Measurements from ENCODE around the gene ATP8A1.
"Not testable (repeated sequence)": the region's sequence is repeated elsewhere in the genome, so short reads cannot be mapped to it uniquely, and the experiment has no call there.

The ATP8A1 gene

DNA sequence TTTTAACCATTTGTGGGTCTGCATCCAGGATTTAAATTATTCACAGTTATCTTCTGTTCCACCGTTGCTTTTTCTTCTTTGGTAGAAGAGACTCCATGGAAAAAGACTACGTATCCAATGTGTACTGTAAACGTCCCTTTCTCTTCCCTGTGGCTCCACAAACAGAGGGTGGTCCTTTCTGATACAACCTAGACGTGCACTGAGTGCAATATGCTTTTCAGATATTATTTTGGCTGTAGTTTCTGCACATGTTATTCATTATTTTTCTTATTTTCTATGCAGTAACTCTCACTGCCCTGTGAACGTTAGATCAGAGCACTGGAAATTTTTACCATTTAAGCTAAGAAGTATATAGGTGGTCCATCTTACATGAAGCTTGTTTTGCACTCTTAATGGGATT, 186.9 kb downstream of the ATP8A1 start:
- DNase-seq (ENCODE audit: low read depth in 2 of 2), result no peak

DNA sequence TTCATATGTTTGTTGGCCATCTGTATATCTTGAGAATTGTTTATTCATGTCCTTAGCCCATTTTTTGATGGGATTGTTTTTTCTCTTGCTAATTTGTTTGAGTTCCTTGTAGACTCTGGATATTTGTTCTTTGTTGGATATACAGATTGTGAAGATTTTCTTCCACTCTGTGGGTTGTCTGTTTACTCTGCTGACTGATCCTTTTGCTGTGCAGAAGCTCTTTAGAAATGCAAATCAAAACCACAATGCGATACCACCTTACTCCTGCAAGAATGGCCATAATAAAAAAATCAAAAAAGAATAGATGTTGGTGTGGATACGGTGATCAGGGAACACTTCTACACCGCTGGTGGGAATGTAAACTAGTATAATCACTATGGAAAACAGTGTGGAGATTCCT, 189.1 kb downstream of the ATP8A1 start:
- not testable (repeated sequence) for DNase-seq (ENCODE audit: low read depth in 2 of 2)

DNA sequence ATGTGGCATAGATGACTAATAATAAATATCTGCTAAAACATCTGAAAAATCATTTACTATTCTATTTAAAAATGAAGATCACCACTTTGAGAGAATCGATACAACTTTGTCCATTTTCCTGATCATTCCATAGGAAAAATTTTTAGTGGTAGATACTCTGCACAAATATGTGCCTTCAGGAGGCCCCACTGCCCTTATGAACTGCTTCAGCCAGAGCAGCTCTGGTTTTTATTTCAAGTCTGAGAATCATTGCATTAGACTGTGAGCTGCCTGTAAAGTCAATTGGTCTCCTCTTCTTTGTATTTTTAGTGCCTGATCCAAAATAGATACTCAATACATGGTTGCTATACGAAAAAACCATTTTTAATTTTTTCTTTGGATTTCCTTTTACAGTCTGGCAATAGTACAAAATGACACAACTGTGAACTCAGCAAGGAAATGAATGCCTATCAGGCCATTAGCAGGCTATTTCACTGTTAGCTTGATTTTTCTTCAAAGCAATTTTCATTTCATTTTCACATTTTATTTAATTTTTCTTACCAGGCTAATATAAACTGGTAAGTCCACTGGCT, 190.5 kb downstream of the ATP8A1 start:
- DNase-seq (ENCODE audit: low read depth in 2 of 2), result no peak

- DNase-seq (ENCODE audit: low read depth in 2 of 2), result no peak
Observed at GRCh38 chr4:42464550-42465094, 192.3 kb downstream of the ATP8A1 start.

- DNase-seq (ENCODE audit: low read depth in 2 of 2), result not testable (repeated sequence)
Observed at GRCh38 chr4:42461216-42461615, 195.7 kb downstream of the ATP8A1 start.

- no peak for DNase-seq (ENCODE audit: low read depth in 2 of 2)
Observed at GRCh38 chr4:42460043-42460442, 196.9 kb downstream of the ATP8A1 start.

- no peak for DNase-seq (ENCODE audit: low read depth in 2 of 2)
Observed at GRCh38 chr4:42458657-42459056, 198.2 kb downstream of the ATP8A1 start.

GRCh38 chr4:42454755-42455420, 202.0 kb downstream of the ATP8A1 start:
- DNase-seq (ENCODE audit: low read depth in 2 of 2), result no peak

DNA sequence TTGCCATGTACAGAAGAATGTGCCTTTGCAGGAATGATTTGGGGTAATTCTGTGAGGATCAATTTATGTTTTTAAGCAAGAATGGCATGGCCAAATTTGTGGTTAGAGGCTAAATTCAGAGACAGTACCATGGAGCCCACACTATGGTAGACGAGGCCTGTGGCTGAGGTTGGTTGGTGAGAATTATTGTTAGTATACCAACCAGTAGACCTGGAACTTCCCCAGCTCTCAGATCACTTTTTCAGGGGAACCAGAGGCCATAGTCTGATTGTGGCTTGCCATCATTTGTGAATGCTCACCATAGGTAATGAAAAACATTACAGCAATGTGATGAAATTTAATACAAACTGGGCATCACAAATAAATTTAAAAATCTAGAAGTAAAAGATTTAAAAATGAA, 203.3 kb downstream of the ATP8A1 start:
- DNase-seq (ENCODE audit: low read depth in 2 of 2), result no peak

- no peak for DNase-seq (ENCODE audit: low read depth in 2 of 2)
Observed at GRCh38 chr4:42452823-42453222, 204.1 kb downstream of the ATP8A1 start.

DNA sequence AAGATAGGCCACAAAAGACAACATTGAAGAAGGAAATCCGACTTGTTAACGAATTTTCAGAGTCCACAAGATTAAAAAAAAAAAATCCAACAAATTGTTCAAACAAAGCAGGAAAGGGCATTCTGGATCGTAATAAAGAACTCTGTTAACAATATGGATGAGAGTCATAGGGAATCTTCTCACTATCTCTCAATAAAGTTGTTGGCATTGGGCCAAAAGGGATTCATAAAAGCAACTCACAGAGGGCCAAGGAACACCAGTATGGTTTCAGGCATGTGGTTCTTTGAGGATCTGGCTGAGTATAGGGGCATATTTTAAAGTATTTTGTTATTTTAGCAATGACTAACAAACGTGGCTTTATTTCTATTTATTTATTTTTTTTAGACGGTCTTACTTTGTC, 210.1 kb downstream of the ATP8A1 start:
- no peak for DNase-seq (ENCODE audit: low read depth in 2 of 2)

DNA sequence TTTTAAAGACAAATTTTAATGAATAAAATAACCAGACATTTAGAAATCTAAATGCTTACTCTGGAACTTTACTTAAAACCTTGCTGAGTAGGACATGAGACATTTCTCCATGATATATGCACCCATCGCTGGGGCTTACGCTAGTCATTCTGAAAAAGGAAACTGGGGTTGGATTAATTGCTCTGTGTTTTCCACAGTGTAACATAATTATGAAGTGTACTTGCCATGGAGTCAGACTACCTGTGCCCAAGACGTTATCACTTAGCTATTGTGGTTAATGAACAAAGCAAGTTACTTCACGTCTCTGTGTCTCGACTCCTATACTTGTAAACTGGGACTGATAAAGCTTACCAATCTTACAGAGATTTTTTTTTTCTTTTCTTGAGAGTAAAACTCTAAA, 211.9 kb downstream of the ATP8A1 start:
- no peak for DNase-seq (ENCODE audit: low read depth in 2 of 2)

GRCh38 chr4:42442601-42443000, 214.3 kb downstream of the ATP8A1 start:
- no peak for DNase-seq (ENCODE audit: low read depth in 2 of 2)

DNA sequence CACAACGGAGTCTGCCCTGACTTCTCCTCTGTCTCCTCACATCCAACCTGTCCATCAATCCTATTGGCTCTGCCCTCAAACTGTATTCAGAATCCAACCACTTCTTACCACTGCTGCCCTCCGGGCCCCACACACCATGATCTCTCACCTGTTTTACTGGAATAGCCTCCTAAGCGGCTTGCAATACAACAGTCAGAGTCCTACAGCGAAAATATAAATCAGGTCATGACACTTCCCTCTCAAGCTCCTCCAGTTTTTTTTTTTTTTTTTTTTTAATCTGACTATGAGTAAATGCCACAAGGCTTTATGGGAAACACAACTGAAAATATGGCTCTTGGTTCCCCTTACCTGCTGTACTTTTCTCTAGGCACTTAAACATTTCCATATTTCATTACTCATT, 216.8 kb downstream of the ATP8A1 start:
- DNase-seq (ENCODE audit: low read depth in 2 of 2), result no peak

DNA sequence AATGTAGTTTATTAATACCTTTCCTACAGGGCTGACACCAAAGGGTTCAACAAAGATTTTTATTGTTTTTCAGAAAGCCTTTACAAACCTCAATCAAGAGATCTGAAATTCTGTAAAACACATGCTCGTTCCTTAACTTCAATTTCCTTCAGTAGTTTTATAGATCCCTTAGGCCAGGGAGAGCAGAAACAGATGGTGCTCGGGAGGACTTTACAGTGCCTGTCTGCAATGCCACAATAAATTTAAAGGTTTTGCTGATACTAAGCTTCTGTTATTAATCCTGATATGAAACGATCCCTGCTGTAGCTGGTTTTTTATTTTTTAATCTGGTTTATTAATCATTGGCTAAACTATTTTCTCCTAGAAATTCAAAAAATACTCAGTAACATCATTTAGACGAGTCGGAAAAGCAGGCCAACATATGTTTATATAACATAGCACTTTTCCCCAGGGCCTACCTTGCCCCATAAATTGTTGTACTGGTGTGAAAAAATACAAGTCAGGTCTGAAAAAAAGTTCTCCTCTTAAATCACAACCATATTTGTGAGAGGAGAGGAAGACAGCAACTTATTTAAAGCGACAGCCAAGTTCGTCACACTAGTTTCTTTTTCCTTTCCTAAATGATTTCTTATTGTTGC, 219.9 kb downstream of the ATP8A1 start:
- DNase-seq (ENCODE audit: low read depth in 2 of 2), result no peak

DNA sequence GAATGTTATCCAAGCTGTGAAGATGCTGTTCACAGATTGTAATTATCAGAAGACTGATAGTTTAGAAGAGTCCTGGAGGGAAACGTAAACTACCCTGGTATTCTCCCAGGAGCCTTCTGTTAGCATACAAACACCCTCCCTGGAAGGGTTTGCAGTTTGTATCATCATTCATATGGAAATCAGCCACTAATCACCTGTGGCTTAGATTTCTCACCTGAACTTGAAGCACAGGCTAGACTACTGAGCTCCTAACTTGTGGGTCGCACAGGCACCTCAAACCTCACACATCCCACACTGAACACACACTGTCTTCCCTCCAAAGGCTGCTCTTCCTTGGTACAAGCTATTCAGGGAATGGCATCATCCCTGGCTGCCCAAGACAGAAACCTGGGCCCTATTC, 228.9 kb downstream of the ATP8A1 start:
- no peak for DNase-seq (ENCODE audit: low read depth in 2 of 2)

- DNase-seq (ENCODE audit: low read depth in 2 of 2), result no peak
Observed at GRCh38 chr4:42425146-42426065, 231.5 kb downstream of the ATP8A1 start.

DNA sequence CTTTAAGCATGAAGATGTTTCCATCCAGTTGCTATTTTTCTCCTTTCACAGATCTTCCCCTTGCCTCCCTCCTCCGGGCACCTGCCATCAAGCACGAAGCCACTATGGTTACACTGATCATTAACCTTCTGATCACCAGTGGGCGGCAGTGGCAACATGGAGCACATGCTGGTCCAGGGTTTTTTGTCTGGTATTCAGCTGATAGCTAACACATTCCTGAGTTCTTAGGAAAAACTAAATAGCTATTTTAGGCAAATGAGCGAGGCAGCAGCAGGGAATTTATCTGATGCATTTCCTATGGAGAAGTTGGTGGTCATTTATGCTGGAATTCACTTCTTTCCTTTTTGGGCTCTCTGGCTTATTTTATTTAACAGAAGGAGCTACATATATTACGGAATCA, 236.8 kb downstream of the ATP8A1 start:
- no peak for DNase-seq (ENCODE audit: low read depth in 2 of 2)

GRCh38 chr4:42417550-42417949, 239.4 kb downstream of the ATP8A1 start:
- no peak for DNase-seq (ENCODE audit: low read depth in 2 of 2)

DNA sequence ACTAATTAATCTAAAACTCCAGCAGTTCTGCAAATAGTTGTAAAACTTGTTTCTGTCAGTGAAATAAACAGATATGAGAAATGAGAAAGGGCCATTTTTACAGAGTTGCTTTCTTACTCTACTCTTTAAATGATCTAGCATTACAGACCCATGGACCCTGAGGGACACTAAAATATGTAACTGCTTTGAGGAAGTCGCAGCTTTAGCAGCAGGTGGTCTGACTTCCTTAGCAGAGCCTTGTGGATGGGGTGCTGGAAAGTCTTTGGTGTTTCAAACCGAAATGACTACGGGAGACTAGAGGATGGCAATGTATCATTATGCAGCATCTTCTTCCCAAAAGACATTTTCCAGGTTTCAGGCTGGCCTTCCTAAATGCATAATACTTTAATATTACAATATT, 240.9 kb downstream of the ATP8A1 start:
- DNase-seq (ENCODE audit: low read depth in 2 of 2), result no peak

GRCh38 chr4:42415281-42415680, 241.6 kb downstream of the ATP8A1 start:
- no peak for DNase-seq (ENCODE audit: low read depth in 2 of 2)

- DNase-seq (ENCODE audit: low read depth in 2 of 2), result no peak
Observed at GRCh38 chr4:42412251-42412650, 244.7 kb downstream of the ATP8A1 start.

Measured in stimulated activated CD8-positive, alpha-beta memory T cell treated with anti-CD3 and anti-CD28 coated beads, Interleukin-2, amount 100 ng/mL, for 1 hour (primary cell).